ENCODE data around the gene OSBPL3. TPM values are rescaled to one million over a fixed set of nuclear protein-coding genes. Genes with fewer than 3 reads are reported as not detected.
A peak's percentile ranks its signal among the peaks of the same experiment; 100 is the strongest.

The OSBPL3 gene
- total and polyA plus RNA-seq, 4 experiments from 2014 or later, result 6.9 to 72.7 (median 40.5) TPM

- Mint-ChIP-seq H3K9me3 (no peaks in the 10 kb centered on the region), H3K36me3 (peaks cover 0 to 8% of the 10 kb centered on the region in 2 donors), H3K27ac (no peak overlapping the region), H3K27me3 (no peaks in the 10 kb centered on the region), H3K4me1 (peaks cover 34 to 48% (median 41%) of the 10 kb centered on the region in 4 donors), H3K4me3 (no peak overlapping the region)
- H3K9me3 ChIP-seq (ENCODE audit: control insufficient read depth in 1 of 2, low read length in 2 of 2), result no peaks in the 10 kb centered on the region
- no peaks in the 10 kb centered on the region for H3K36me3 ChIP-seq (ENCODE audit: insufficient read depth, low read length)
- no peak overlapping the region for H3K4me3 ChIP-seq (ENCODE audit: low read length in 2 of 2)
- ChIA-PET CTCF (ENCODE audit: partially characterized antibody) (no interaction called here), POLR2A (ENCODE audit: partially characterized antibody) (no interaction called here)
- intact Hi-C loops (cut with micrococcal nuclease), result no loop called here
- H3K27ac ChIP-seq (ENCODE audit: low read depth, low read length), result no peak overlapping the region
- no peaks in the 10 kb centered on the region for H3K27me3 ChIP-seq (ENCODE audit: insufficient read depth, low read length)
- DNase-seq, result no peak
- H3K4me1 ChIP-seq (ENCODE audit: insufficient read depth, low read length), result peaks cover 82% of the 10 kb centered on the region
Observed at GRCh38 chr7:24903559-24903958, 76.4 kb downstream of the OSBPL3 start.

- POLR2A ChIA-PET (ENCODE audit: partially characterized antibody), result no interaction called here
- H3K4me3 ChIP-seq (ENCODE audit: low read length in 2 of 2), result no peak overlapping the region
- no peak for DNase-seq
- Mint-ChIP-seq H3K27me3 (no peaks in the 10 kb centered on the region), H3K4me1 (peaks cover 36 to 54% (median 45%) of the 10 kb centered on the region in 4 donors), H3K27ac (no peak overlapping the region), H3K9me3 (no peaks in the 10 kb centered on the region), H3K4me3 (peak overlapping the region in 2 of 8 donors; percentile 1), H3K36me3 (peaks cover 0 to 8% of the 10 kb centered on the region in 2 donors)
- H3K27ac ChIP-seq (ENCODE audit: low read depth, low read length), result no peak overlapping the region
- no peaks in the 10 kb centered on the region for H3K27me3 ChIP-seq (ENCODE audit: insufficient read depth, low read length)
- no peaks in the 10 kb centered on the region for H3K36me3 ChIP-seq (ENCODE audit: insufficient read depth, low read length)
- intact Hi-C loops (cut with micrococcal nuclease), result no loop called here
- H3K4me1 ChIP-seq (ENCODE audit: insufficient read depth, low read length), result peaks cover 82% of the 10 kb centered on the region
- no peaks in the 10 kb centered on the region for H3K9me3 ChIP-seq (ENCODE audit: control insufficient read depth in 1 of 2, low read length in 2 of 2)
- CTCF ChIA-PET (ENCODE audit: partially characterized antibody), result no interaction called here
Observed at GRCh38 chr7:24902931-24903330, 77.0 kb downstream of the OSBPL3 start.

- Mint-ChIP-seq H3K4me1 (peaks cover 37 to 54% (median 46%) of the 10 kb centered on the region in 4 donors), H3K36me3 (peaks cover 0 to 8% of the 10 kb centered on the region in 2 donors), H3K27ac (no peak overlapping the region), H3K9me3 (no peaks in the 10 kb centered on the region), H3K4me3 (no peak overlapping the region), H3K27me3 (no peaks in the 10 kb centered on the region)
- no peaks in the 10 kb centered on the region for H3K36me3 ChIP-seq (ENCODE audit: insufficient read depth, low read length)
- intact Hi-C loops (cut with micrococcal nuclease), result no loop called here
- H3K27ac ChIP-seq (ENCODE audit: low read depth, low read length), result no peak overlapping the region
- H3K4me3 ChIP-seq (ENCODE audit: low read length in 2 of 2), result no peak overlapping the region
- DNase-seq, result no peak
- peaks cover 79% of the 10 kb centered on the region for H3K4me1 ChIP-seq (ENCODE audit: insufficient read depth, low read length)
- H3K9me3 ChIP-seq (ENCODE audit: control insufficient read depth in 1 of 2, low read length in 2 of 2), result no peaks in the 10 kb centered on the region
- H3K27me3 ChIP-seq (ENCODE audit: insufficient read depth, low read length), result no peaks in the 10 kb centered on the region
- CTCF ChIA-PET (ENCODE audit: partially characterized antibody), result interaction anchor here (1.2 kb wide), 1 partner anchor 192 kb away, joined by 3 read pairs; no protein-coding TSS in a partner anchor
- POLR2A ChIA-PET (ENCODE audit: partially characterized antibody), result no interaction called here
Observed at GRCh38 chr7:24902276-24902675, 77.7 kb downstream of the OSBPL3 start.

- H3K4me1 ChIP-seq (ENCODE audit: insufficient read depth, low read length), result peaks cover 72% of the 10 kb centered on the region
- Mint-ChIP-seq H3K27ac (peak overlapping the region in 1 of 7 donors; percentile 17), H3K4me1 (peaks cover 41 to 77% (median 59%) of the 10 kb centered on the region in 4 donors), H3K4me3 (no peak overlapping the region), H3K36me3 (peaks cover 0 to 4% of the 10 kb centered on the region in 2 donors), H3K9me3 (no peaks in the 10 kb centered on the region), H3K27me3 (no peaks in the 10 kb centered on the region)
- H3K36me3 ChIP-seq (ENCODE audit: insufficient read depth, low read length), result no peaks in the 10 kb centered on the region
- ChIA-PET POLR2A (ENCODE audit: partially characterized antibody) (no interaction called here), CTCF (ENCODE audit: partially characterized antibody) (interaction anchor here (0.8 to 1.5 kb wide), 6 partner anchors 25 to 192 kb away, joined by 3 to 4 read pairs (median 3); no protein-coding TSS in a partner anchor)
- no peak for DNase-seq
- no peaks in the 10 kb centered on the region for H3K9me3 ChIP-seq (ENCODE audit: control insufficient read depth in 1 of 2, low read length in 2 of 2)
- no peaks in the 10 kb centered on the region for H3K27me3 ChIP-seq (ENCODE audit: insufficient read depth, low read length)
- H3K27ac ChIP-seq (ENCODE audit: low read depth, low read length), result no peak overlapping the region
- intact Hi-C loops (cut with micrococcal nuclease), result no loop called here
- H3K4me3 ChIP-seq (ENCODE audit: low read length in 2 of 2), result no peak overlapping the region
Observed at GRCh38 chr7:24899905-24900304, 80.1 kb downstream of the OSBPL3 start.

GRCh38 chr7:24899161-24899560, 80.8 kb downstream of the OSBPL3 start:
- POLR2A ChIA-PET (ENCODE audit: partially characterized antibody), result interaction anchor here (0.7 to 2.0 kb wide), 4 partner anchors 11 to 79 kb away, joined by 3 to 4 read pairs (median 3); no protein-coding TSS in a partner anchor

GRCh38 chr7:24898691-24899090, 81.3 kb downstream of the OSBPL3 start:
- intact Hi-C loops (cut with micrococcal nuclease), result no loop called here
- ChIA-PET POLR2A (ENCODE audit: partially characterized antibody) (interaction anchor here (0.7 to 2.0 kb wide), 4 partner anchors 11 to 78 kb away, joined by 3 to 4 read pairs (median 3); no protein-coding TSS in a partner anchor), CTCF (ENCODE audit: partially characterized antibody) (no interaction called here)
- Histone ChIP-seq H3K9me3 (ENCODE audit: control insufficient read depth in 1 of 2, low read length in 2 of 2) (no peaks in the 10 kb centered on the region), H3K27me3 (ENCODE audit: insufficient read depth, low read length) (no peaks in the 10 kb centered on the region), H3K27ac (ENCODE audit: low read depth, low read length) (no peak overlapping the region), H3K4me1 (ENCODE audit: insufficient read depth, low read length) (peaks cover 69% of the 10 kb centered on the region), H3K36me3 (ENCODE audit: insufficient read depth, low read length) (no peaks in the 10 kb centered on the region), H3K4me3 (ENCODE audit: low read length in 2 of 2) (no peak overlapping the region)
- H3K27me3 Mint-ChIP-seq, result no peaks in the 10 kb centered on the region
- H3K27ac Mint-ChIP-seq, result peak overlapping the region in 4 of 7 donors; percentile 1 to 88 (median 8)
- no peaks in the 10 kb centered on the region for H3K9me3 Mint-ChIP-seq
- DNase-seq, result no peak
- peaks cover 41 to 89% (median 63%) of the 10 kb centered on the region in 4 donors for H3K4me1 Mint-ChIP-seq
- peak overlapping the region in 5 of 8 donors; percentile 1 to 28 (median 5) for H3K4me3 Mint-ChIP-seq
- peaks cover 0 to 4% of the 10 kb centered on the region in 2 donors for H3K36me3 Mint-ChIP-seq

More at GRCh38 chr7:24899161-24899560, 80.8 kb downstream of the OSBPL3 start:
- H3K4me1 Mint-ChIP-seq, result peaks cover 41 to 84% (median 62%) of the 10 kb centered on the region in 4 donors
- Histone ChIP-seq H3K27me3 (ENCODE audit: insufficient read depth, low read length) (no peaks in the 10 kb centered on the region), H3K36me3 (ENCODE audit: insufficient read depth, low read length) (no peaks in the 10 kb centered on the region), H3K9me3 (ENCODE audit: control insufficient read depth in 1 of 2, low read length in 2 of 2) (no peaks in the 10 kb centered on the region), H3K4me1 (ENCODE audit: insufficient read depth, low read length) (peaks cover 69% of the 10 kb centered on the region), H3K27ac (ENCODE audit: low read depth, low read length) (no peak overlapping the region), H3K4me3 (ENCODE audit: low read length in 2 of 2) (no peak overlapping the region)
- intact Hi-C loops (cut with micrococcal nuclease), result no loop called here
- no peaks in the 10 kb centered on the region for H3K27me3 Mint-ChIP-seq
- no peak for DNase-seq
- CTCF ChIA-PET (ENCODE audit: partially characterized antibody), result interaction anchor here (1.1 kb wide), 1 partner anchor 193 kb away, joined by 3 read pairs; no protein-coding TSS in a partner anchor
- H3K4me3 Mint-ChIP-seq, result peak overlapping the region in 1 of 8 donors; percentile 28
- H3K36me3 Mint-ChIP-seq, result peaks cover 0 to 4% of the 10 kb centered on the region in 2 donors
- H3K27ac Mint-ChIP-seq, result peak overlapping the region in 3 of 7 donors; percentile 7 to 88 (median 10)
- no peaks in the 10 kb centered on the region for H3K9me3 Mint-ChIP-seq

GRCh38 chr7:24896031-24896501, 83.9 kb downstream of the OSBPL3 start:
- no peaks in the 10 kb centered on the region for H3K9me3 ChIP-seq (ENCODE audit: control insufficient read depth in 1 of 2, low read length in 2 of 2)
- no peak for DNase-seq
- H3K27me3 ChIP-seq (ENCODE audit: insufficient read depth, low read length), result no peaks in the 10 kb centered on the region
- H3K4me3 Mint-ChIP-seq, result no peak overlapping the region
- H3K27me3 Mint-ChIP-seq, result no peaks in the 10 kb centered on the region
- H3K36me3 ChIP-seq (ENCODE audit: insufficient read depth, low read length), result no peaks in the 10 kb centered on the region
- no peak overlapping the region for H3K27ac ChIP-seq (ENCODE audit: low read depth, low read length)
- peaks cover 47% of the 10 kb centered on the region for H3K4me1 ChIP-seq (ENCODE audit: insufficient read depth, low read length)
- H3K9me3 Mint-ChIP-seq, result no peaks in the 10 kb centered on the region
- peak overlapping the region in 3 of 7 donors; percentile 48 to 73 (median 65) for H3K27ac Mint-ChIP-seq
- peaks cover 27 to 69% (median 48%) of the 10 kb centered on the region in 4 donors for H3K4me1 Mint-ChIP-seq
- H3K36me3 Mint-ChIP-seq, result peaks cover 8 to 14% of the 10 kb centered on the region in 2 donors
- H3K4me3 ChIP-seq (ENCODE audit: low read length in 2 of 2), result no peak overlapping the region
- intact Hi-C loops (cut with micrococcal nuclease), result no loop called here
- CTCF ChIA-PET (ENCODE audit: partially characterized antibody), result interaction anchor here (0.8 to 1.9 kb wide), 6 partner anchors 23 to 174 kb away, joined by 3 to 5 read pairs (median 4); no protein-coding TSS in a partner anchor
- POLR2A ChIA-PET (ENCODE audit: partially characterized antibody), result interaction anchor here (0.7 to 1.4 kb wide), 4 partner anchors 52 to 85 kb away, joined by 3 to 7 read pairs (median 4); no protein-coding TSS in a partner anchor
